Measurements from ENCODE around the gene MRPS18B. TPM values are rescaled to one million over a fixed set of nuclear protein-coding genes. Genes with fewer than 3 reads are reported as not detected.

The MRPS18B gene
- total RNA-seq, 1 experiment from 2014 or later = 112 TPM

DNA sequence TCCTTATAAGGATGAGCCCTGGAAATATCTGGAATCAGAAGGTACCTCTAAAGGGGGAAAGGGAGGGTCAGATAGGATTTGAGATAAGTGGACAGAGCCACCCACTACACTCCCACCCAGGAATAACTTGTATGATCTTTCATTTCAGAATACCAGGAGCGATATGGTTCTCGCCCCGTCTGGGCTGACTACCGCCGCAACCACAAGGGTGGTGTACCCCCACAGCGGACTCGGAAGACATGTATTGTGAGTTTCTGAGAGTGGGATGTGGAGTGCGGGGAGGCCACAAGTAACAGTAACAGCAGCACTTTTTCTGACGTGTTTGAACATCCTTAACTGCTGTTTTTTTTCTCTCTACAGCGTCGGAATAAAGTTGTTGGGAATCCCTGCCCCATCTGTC, 1.9 kb downstream of the MRPS18B start:
- Histone ChIP-seq H3K9me2 (ENCODE audit: insufficient read depth) (no peaks in the 10 kb centered on the region), H4K20me1 (ENCODE audit: insufficient read depth) (no peaks in the 10 kb centered on the region; the same call in 1 of the 2 replicates), H3K27me3 (ENCODE audit: insufficient read depth, low read length) (no peaks in the 10 kb centered on the region), H3K79me2 (ENCODE audit: insufficient read depth, low read length) (peaks cover 58% of the 10 kb centered on the region), H3K9ac (ENCODE audit: low read length) (peak overlapping the region; percentile 98), H3K4me2 (ENCODE audit: low read length) (peak overlapping the region; percentile 85; the same call in 1 of the 2 replicates), H3K9me3 (ENCODE audit: control insufficient read depth in 1 of 2, insufficient read depth in 1 of 2, low read depth in 1 of 2, low read length in 2 of 2) (no peaks in the 10 kb centered on the region), H3K36me3 (ENCODE audit: control insufficient read depth in 1 of 2, insufficient read depth in 2 of 2, low read length in 2 of 2) (peaks cover 41 to 53% of the 10 kb centered on the region in 2 experiments), H3K4me3 (replicated peaks in 1 of 2; ENCODE audit: low read depth in 1 of 2, low read length in 2 of 2) (peak overlapping the region in 1 of 2 experiments; percentile 68; a peak in 1 of 4 replicates), H3K27ac (ENCODE audit: low read depth, low read length) (no peak overlapping the region), H2AFZ (ENCODE audit: low read depth, low read length, poor library complexity, severe bottlenecking) (no peak overlapping the region), H3K4me1 (ENCODE audit: control insufficient read depth in 1 of 2, insufficient read depth in 2 of 2, low read length in 2 of 2) (peaks cover 6 to 29% of the 10 kb centered on the region in 2 experiments; a peak in 3 of 4 replicates)
- DNase-seq (ENCODE audit: low read depth, low spot score) (no peak), ATAC-seq (no peak)
- CTCF ChIA-PET = no interaction called here
- BruUV-seq (replicated peaks) = no TSS peak
- intact Hi-C loops (cut with micrococcal nuclease) = loop anchor here (10.0 kb wide), 1 partner anchor 195 kb away; no protein-coding TSS in a partner anchor
- RAD21 ChIA-PET (ENCODE audit: low non-redundant PET in 1 of 2, low total read pairs in 2 of 2, uncharacterized antibody in 2 of 2, unreplicated experiment in 2 of 2) = no interaction called here
- TF ChIP-seq CBX3 (IDR thresholded peaks at IDR 0.05; ENCODE audit: low read depth) (no peak), EGR1 (IDR thresholded peaks at IDR 0.05; ENCODE audit: low read depth) (no peak), RAD21 (IDR thresholded peaks at IDR 0.05; ENCODE audit: low read depth) (no peak), JUND (IDR thresholded peaks at IDR 0.05) (no peak), CEBPB (IDR thresholded peaks at IDR 0.05; ENCODE audit: low read depth) (no peak), POLR2A (IDR thresholded peaks at IDR 0.05; ENCODE audit: borderline replicate concordance, extremely low read depth, insufficient read depth, insufficient read length) (no peak), EZH2phosphoT487 (IDR thresholded peaks at IDR 0.05; ENCODE audit: borderline replicate concordance) (no peak), TCF7L2 (IDR thresholded peaks at IDR 0.05; ENCODE audit: borderline replicate concordance, extremely low read depth, insufficient read depth, insufficient read length) (no peak), YY1 (IDR thresholded peaks at IDR 0.05; ENCODE audit: extremely low read depth, insufficient replicate concordance, low read depth, low read length) (no peak), SIN3A (IDR thresholded peaks at IDR 0.05; ENCODE audit: low read depth) (no peak), SP1 (IDR thresholded peaks at IDR 0.05; ENCODE audit: low read depth) (no peak), EZH2 (IDR thresholded peaks at IDR 0.05) (no peak), SRF (IDR thresholded peaks at IDR 0.05; ENCODE audit: low read depth) (no peak)
- TF ChIP-seq, protein P1, sequence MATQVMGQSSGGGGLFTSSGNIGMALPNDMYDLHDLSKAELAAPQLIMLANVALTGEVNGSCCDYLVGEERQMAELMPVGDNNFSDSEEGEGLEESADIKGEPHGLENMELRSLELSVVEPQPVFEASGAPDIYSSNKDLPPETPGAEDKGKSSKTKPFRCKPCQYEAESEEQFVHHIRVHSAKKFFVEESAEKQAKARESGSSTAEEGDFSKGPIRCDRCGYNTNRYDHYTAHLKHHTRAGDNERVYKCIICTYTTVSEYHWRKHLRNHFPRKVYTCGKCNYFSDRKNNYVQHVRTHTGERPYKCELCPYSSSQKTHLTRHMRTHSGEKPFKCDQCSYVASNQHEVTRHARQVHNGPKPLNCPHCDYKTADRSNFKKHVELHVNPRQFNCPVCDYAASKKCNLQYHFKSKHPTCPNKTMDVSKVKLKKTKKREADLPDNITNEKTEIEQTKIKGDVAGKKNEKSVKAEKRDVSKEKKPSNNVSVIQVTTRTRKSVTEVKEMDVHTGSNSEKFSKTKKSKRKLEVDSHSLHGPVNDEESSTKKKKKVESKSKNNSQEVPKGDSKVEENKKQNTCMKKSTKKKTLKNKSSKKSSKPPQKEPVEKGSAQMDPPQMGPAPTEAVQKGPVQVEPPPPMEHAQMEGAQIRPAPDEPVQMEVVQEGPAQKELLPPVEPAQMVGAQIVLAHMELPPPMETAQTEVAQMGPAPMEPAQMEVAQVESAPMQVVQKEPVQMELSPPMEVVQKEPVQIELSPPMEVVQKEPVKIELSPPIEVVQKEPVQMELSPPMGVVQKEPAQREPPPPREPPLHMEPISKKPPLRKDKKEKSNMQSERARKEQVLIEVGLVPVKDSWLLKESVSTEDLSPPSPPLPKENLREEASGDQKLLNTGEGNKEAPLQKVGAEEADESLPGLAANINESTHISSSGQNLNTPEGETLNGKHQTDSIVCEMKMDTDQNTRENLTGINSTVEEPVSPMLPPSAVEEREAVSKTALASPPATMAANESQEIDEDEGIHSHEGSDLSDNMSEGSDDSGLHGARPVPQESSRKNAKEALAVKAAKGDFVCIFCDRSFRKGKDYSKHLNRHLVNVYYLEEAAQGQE (IDR thresholded peaks at IDR 0.05; ENCODE audit: low read depth) = no peak
- TF ChIP-seq, protein P2, sequence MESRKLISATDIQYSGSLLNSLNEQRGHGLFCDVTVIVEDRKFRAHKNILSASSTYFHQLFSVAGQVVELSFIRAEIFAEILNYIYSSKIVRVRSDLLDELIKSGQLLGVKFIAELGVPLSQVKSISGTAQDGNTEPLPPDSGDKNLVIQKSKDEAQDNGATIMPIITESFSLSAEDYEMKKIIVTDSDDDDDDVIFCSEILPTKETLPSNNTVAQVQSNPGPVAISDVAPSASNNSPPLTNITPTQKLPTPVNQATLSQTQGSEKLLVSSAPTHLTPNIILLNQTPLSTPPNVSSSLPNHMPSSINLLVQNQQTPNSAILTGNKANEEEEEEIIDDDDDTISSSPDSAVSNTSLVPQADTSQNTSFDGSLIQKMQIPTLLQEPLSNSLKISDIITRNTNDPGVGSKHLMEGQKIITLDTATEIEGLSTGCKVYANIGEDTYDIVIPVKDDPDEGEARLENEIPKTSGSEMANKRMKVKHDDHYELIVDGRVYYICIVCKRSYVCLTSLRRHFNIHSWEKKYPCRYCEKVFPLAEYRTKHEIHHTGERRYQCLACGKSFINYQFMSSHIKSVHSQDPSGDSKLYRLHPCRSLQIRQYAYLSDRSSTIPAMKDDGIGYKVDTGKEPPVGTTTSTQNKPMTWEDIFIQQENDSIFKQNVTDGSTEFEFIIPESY (IDR thresholded peaks at IDR 0.05; ENCODE audit: extremely low read depth, insufficient replicate concordance, low read length) = no peak
- POLR2A ChIA-PET = no interaction called here
